ENCODE results near the gene CYFIP1. TPM values are rescaled to one million over a fixed set of nuclear protein-coding genes. Genes with fewer than 3 reads are reported as not detected.

The CYFIP1 gene
- total RNA-seq, 1 experiment from 2014 or later = 143 TPM

- ATAC-seq = no peak
- no peaks in the 10 kb centered on the region for H3K4me1 ChIP-seq (ENCODE audit: control insufficient read depth in 1 of 2, insufficient read depth in 2 of 2, low read length in 2 of 2)
- no peak overlapping the region for H3K4me2 ChIP-seq (ENCODE audit: low read length)
- TF ChIP-seq EGR1 (IDR thresholded peaks at IDR 0.05; ENCODE audit: low read depth) = no peak
- no peak for TF ChIP-seq ZFX (IDR thresholded peaks at IDR 0.05)
- TF ChIP-seq ELF1 (IDR thresholded peaks at IDR 0.05; ENCODE audit: borderline replicate concordance, low read depth) = no peak
- no peak for TF ChIP-seq ZBTB33 (IDR thresholded peaks at IDR 0.05; ENCODE audit: extremely low read depth, insufficient replicate concordance, low read length)
- H3K4me3 ChIP-seq (replicated peaks in 1 of 2; ENCODE audit: low read depth in 1 of 2, low read length in 2 of 2) = no peak overlapping the region
- H3K79me2 ChIP-seq (ENCODE audit: insufficient read depth, low read length) = peaks cover 99% of the 10 kb centered on the region
- ChIA-PET CTCF (no interaction called here), RAD21 (ENCODE audit: low non-redundant PET in 1 of 2, low total read pairs in 2 of 2, uncharacterized antibody in 2 of 2, unreplicated experiment in 2 of 2) (no interaction called here), POLR2A (no interaction called here)
- no peaks in the 10 kb centered on the region for H3K9me3 ChIP-seq (ENCODE audit: control insufficient read depth in 1 of 2, insufficient read depth in 1 of 2, low read depth in 1 of 2, low read length in 2 of 2)
- H3K27me3 ChIP-seq (ENCODE audit: insufficient read depth, low read length) = no peaks in the 10 kb centered on the region
- no peak overlapping the region for H2AFZ ChIP-seq (ENCODE audit: low read depth, low read length, poor library complexity, severe bottlenecking)
- H3K9ac ChIP-seq (ENCODE audit: low read length) = no peak overlapping the region
- no peak for DNase-seq (ENCODE audit: low read depth, low spot score)
- H3K9me2 ChIP-seq (ENCODE audit: insufficient read depth) = no peaks in the 10 kb centered on the region
- no peaks in the 10 kb centered on the region for H4K20me1 ChIP-seq (ENCODE audit: insufficient read depth)
- intact Hi-C loops (cut with micrococcal nuclease) = no loop called here
- H3K36me3 ChIP-seq (ENCODE audit: control insufficient read depth in 1 of 2, insufficient read depth in 2 of 2, low read length in 2 of 2) = no peaks in the 10 kb centered on the region
- BruUV-seq (replicated peaks) = no TSS peak
- H3K27ac ChIP-seq (ENCODE audit: low read depth, low read length) = no peak overlapping the region
These were observed 17.6 kb downstream of the CYFIP1 start for GRCh38 chr15:22962611-22963010.

DNA sequence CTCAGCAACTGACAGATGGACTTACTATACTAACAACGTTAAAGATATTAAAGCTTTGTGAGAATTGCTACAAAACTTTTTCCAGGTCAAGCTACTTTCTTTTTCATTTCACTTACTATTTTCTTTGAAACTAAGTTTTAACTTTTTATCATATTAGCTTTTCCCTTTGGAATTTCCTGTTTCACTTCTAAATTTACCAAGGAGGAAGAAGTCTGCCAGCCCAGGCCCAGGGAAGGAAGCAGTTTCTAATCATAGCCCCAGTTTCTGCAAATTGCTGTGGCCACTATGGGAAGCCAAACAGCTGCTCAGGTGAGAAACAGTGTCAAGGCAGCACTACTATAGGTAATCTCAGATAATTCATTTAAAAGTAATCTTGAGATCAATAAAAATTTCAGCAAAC, 18.4 kb downstream of the CYFIP1 start:
- intact Hi-C loops (cut with micrococcal nuclease) = no loop called here
- peaks cover 97% of the 10 kb centered on the region for H3K79me2 ChIP-seq (ENCODE audit: insufficient read depth, low read length)
- H3K27me3 ChIP-seq (ENCODE audit: insufficient read depth, low read length) = no peaks in the 10 kb centered on the region
- ChIA-PET CTCF (no interaction called here), POLR2A (no interaction called here), RAD21 (ENCODE audit: low non-redundant PET in 1 of 2, low total read pairs in 2 of 2, uncharacterized antibody in 2 of 2, unreplicated experiment in 2 of 2) (no interaction called here)
- no peaks in the 10 kb centered on the region for H3K36me3 ChIP-seq (ENCODE audit: control insufficient read depth in 1 of 2, insufficient read depth in 2 of 2, low read length in 2 of 2)
- no peak for TF ChIP-seq SRF (IDR thresholded peaks at IDR 0.05; ENCODE audit: low read depth)
- TF ChIP-seq, protein P1, sequence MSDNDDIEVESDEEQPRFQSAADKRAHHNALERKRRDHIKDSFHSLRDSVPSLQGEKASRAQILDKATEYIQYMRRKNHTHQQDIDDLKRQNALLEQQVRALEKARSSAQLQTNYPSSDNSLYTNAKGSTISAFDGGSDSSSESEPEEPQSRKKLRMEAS (IDR thresholded peaks at IDR 0.05) = no peak
- no TSS peak for BruUV-seq (replicated peaks)
- no peak overlapping the region for H2AFZ ChIP-seq (ENCODE audit: low read depth, low read length, poor library complexity, severe bottlenecking)
- no peak for ATAC-seq
- no peaks in the 10 kb centered on the region for H3K9me3 ChIP-seq (ENCODE audit: control insufficient read depth in 1 of 2, insufficient read depth in 1 of 2, low read depth in 1 of 2, low read length in 2 of 2)
- H3K9me2 ChIP-seq (ENCODE audit: insufficient read depth) = no peaks in the 10 kb centered on the region
- H4K20me1 ChIP-seq (ENCODE audit: insufficient read depth) = no peaks in the 10 kb centered on the region
- H3K4me2 ChIP-seq (ENCODE audit: low read length) = no peak overlapping the region
- no peak overlapping the region for H3K27ac ChIP-seq (ENCODE audit: low read depth, low read length)
- DNase-seq (ENCODE audit: low read depth, low spot score) = no peak
- H3K4me1 ChIP-seq (ENCODE audit: control insufficient read depth in 1 of 2, insufficient read depth in 2 of 2, low read length in 2 of 2) = no peaks in the 10 kb centered on the region
- no peak overlapping the region for H3K9ac ChIP-seq (ENCODE audit: low read length)
- H3K4me3 ChIP-seq (replicated peaks in 1 of 2; ENCODE audit: low read depth in 1 of 2, low read length in 2 of 2) = no peak overlapping the region

Measured in HCT116 (cell line).